ENCODE data around the gene PRPF40A.
A peak's percentile ranks its signal among the peaks of the same experiment; 100 is the strongest.
"Not testable (repeated sequence)": the region's sequence is repeated elsewhere in the genome, so short reads cannot be mapped to it uniquely, and the experiment has no call there.

PRPF40A gene

DNA sequence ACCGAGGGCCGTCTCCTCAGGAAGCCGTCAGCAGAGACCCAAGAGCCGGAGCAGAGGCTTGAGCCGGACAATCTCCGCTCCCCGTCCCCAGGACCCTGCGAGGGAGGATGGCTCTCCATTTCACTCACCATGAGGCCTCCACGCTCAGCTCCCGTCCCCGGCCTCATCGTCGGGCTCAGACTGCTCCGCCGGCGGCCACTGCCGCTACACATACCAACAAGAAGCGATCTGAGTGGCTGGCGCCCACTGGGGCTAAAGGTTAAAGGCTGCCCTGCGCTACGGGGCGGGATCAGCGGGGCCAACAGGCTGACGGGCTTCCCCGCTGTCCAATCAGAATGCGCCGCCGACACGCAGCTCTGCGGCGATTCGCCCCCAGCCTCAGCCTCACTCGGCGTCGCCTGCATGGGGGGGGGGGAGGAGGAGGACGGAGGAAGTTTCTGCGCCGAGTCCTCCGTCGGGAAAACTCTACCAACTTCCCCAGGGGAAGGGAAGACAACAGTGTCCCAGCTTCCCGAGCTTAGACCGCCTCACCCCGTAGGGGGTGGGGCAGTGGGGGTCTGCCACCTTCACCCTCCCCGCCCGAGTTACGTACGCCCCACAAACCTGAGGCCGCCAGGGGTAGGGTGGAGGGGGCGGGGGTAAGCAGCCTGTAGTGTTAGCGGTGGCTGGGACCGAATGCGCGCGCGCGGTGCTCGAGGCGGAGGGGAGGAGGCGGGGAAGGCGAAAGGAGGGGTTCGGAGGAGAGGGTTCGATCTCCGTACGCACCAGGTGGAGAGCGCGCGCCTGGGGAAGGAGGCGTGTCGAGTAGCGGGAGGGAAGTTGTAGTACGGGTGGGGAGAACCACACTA, at the start of gene PRPF40A:
PRPF40A (minus strand) TSS at position 234 of the 848 bp plus-strand sequence; CDS start at position 212, 22 bp downstream.
- DNase-seq (ENCODE audit: low spot score), result peak; percentile 99

- DNase-seq (ENCODE audit: low spot score), result no peak
Measured at GRCh38 chr2:152766928-152767327, 49.7 kb upstream of the PRPF40A start.

- no peak for DNase-seq (ENCODE audit: low spot score)
Measured at GRCh38 chr2:152763651-152764050, 46.4 kb upstream of the PRPF40A start.

- DNase-seq (ENCODE audit: low spot score), result not testable (repeated sequence)
Measured at GRCh38 chr2:152763208-152763607, 45.9 kb upstream of the PRPF40A start.

DNA sequence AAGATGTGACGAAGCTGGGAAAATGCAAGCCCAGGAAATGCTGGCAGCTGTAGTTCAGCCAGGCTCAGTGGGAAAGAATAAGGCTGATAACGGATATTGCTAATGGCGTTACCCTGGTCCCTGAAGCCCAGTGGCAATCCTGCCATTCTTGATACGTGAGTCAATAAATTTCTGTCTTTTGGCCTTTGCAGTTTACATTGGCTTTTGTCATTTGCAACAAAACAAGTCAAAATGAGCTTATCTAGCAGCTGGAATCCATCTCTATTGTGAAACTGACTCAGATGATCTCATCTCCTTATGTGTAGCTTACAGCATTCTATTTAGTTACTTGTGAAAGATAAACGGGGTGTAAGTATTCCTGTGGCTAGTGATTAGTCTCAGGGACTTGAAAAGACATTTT, 44.9 kb upstream of the PRPF40A start:
- no peak for DNase-seq (ENCODE audit: low spot score)

- DNase-seq (ENCODE audit: low spot score), result no peak
Measured at GRCh38 chr2:152761214-152761613, 44.0 kb upstream of the PRPF40A start.

DNA sequence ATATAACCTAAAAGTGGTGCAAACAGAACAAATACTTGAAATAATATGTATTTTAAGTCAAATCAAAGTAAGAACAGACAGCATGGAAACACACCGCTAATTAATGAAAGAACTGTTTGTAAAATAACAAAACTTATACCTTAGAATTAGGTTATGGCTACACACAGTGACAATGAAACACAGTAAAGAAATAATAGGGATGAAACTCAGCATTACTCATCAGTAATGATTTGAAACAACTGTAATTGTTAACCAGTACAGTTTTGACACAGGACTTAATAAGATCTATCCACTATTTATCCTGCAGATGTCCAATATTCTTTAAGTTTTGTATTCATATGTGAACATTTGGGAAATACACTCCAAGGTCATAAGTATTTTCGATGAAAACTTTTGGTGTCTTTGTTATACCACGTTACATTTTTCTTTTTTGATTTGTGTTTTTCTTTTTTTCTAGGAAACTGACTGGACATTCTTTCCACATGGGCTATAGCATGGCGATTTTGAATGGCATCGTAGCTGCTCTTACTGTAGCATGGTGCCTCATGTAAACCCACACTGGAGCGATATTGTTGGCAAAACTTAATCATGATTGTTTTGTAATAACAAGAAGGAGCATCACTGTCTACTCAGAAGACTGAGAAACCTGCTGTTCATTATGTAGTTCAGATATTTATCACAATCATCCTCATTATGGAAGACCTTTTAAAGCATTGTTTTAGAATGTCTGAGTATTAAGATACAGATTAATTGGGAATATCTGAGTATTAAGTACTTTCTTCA, 42.2 kb upstream of the PRPF40A start:
- DNase-seq (ENCODE audit: low spot score), result no peak

GRCh38 chr2:152755029-152755428, 37.8 kb upstream of the PRPF40A start:
- DNase-seq (ENCODE audit: low spot score), result no peak

DNA sequence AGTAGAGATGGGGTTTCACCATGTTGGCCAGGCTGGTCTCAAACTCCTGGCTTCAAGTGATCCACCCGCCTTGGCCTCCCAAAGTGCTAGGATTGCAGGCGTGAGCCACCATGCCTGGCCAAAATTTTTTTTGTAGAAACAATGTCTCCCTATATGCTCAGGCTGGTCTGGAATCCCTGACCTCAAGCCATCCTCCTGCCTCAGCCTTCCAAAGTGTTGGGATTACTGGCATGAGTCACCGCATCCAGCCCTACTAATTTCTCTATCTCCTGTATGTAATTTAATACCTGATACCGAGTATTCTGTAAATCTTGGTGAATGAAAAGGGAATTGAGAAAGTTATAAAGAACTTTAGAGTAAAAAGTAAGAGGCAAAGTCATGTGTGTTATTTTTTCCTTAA, 30.5 kb upstream of the PRPF40A start:
- DNase-seq (ENCODE audit: low spot score), result not testable (repeated sequence)

DNA sequence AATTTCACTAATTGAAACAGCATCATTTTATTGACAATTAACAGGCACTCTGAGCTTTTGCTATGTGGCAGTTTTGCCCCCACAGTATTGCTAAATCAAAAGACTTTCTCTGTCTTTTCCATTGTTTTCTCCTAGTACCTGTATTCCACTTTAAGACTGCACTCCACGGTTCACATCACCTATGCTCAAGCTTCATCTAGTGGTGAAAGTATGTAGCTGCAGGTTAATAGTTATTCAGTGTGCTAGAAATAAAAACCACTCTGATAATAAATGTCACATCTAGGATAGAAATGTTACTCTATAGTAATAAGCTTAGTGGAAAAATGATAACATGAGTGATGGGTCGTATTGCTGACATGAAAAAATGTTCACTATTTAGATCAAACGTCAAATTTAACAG, 25.7 kb upstream of the PRPF40A start:
- DNase-seq (ENCODE audit: low spot score), result peak; percentile 17

- DNase-seq (ENCODE audit: low spot score), result peak; percentile 70
Measured at GRCh38 chr2:152740743-152741328, 23.6 kb upstream of the PRPF40A start.

DNA sequence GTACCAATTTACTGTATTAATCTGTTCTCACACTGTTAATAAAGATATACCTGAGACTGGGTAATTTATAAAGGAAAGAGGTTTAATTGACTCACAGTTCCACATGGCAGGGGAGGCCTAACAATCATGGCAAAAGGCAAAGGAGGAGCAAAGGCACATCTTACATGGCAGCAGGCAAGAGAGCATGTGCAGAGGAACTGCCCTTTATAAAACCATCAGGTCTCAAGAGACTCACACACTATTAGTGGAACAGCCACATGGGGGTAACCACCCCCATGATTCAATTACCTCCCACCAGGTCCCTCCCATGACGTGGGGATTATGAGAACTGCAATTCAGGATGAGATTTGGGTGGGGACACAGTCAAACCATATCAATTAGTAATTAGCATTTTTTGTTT, 22.4 kb upstream of the PRPF40A start:
- not testable (repeated sequence) for DNase-seq (ENCODE audit: low spot score)

DNA sequence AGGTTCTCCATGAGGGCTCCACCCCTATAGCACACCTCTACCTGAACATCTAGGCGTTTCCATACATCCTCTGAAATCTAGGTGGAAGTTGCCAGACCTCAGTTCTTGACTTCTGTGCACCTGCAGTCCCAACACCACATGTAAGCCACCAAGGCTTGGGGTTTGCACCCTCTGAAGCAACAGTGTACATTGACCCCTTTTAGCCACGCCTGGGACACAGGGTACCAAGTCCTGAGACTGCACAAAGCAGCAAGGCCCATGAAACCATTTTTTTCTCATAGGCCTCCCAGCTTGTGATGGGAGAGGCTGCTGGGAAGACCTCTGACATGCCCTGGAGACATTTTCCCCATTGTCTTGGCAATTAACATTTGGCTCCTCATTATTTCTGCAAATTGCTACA, 21.2 kb upstream of the PRPF40A start:
- DNase-seq (ENCODE audit: low spot score), result no peak

DNA sequence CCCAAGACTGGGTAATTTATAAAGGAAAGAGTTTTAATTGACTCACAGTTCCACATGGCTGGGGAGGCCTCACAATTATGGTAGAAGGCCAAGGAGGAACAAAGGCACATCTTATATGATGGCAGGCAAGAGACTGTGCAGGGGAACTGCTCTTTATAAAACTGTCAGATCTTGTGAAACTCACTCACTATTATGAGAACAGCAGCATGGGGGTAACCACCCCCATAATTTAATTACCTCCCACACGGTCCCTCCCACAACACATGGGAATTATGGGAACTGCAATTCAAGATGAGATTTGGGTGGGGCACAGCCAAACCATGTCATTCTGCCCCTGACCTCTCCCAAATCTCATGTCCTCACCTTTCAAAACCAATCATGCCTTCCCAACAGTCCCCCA, 20.2 kb upstream of the PRPF40A start:
- not testable (repeated sequence) for DNase-seq (ENCODE audit: low spot score)

GRCh38 chr2:152730591-152731333, 13.5 kb upstream of the PRPF40A start:
- peak; percentile 72 for DNase-seq (ENCODE audit: low spot score)

GRCh38 chr2:152729844-152730243, 12.6 kb upstream of the PRPF40A start:
- DNase-seq (ENCODE audit: low spot score), result peak; percentile 43

DNA sequence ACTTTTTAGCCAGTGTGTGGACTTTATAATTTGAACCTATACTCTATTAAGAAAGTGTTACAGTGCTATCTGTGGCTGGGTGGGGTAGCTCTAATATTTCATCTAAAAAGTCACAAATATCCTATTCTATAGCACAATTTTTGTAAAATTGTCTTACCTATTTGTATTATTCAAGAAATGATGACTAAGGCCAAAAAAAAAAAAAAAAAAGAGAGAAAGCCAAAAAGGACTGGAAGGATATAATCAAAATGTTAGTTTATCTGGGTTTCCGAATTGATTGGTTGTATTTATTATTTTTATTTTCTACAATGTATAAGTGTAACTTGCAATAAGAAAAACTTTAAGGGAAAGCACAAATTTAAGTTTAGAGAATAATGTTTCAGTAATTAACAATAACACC, 6.7 kb upstream of the PRPF40A start:
- no peak for DNase-seq (ENCODE audit: low spot score)

DNA sequence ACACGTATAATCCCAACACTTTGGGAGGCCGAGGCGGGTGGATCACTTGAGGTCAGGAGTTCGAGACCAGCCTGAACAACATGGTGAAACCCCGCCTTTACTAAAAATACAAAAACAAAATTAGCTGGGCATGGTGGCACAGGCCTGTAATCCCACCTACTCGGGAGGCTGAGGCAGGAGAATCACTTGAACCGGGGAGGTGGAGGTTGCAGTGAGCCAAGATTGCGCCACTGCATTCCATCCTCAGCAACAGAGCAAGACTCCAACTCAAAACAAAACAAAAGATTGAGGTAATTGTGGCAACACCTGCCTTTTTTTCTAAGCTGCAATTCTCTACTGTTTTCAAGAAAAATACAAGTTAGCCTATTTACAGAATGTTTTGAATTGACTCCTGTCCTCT, 5.4 kb upstream of the PRPF40A start:
- DNase-seq (ENCODE audit: low spot score), result not testable (repeated sequence)

DNA sequence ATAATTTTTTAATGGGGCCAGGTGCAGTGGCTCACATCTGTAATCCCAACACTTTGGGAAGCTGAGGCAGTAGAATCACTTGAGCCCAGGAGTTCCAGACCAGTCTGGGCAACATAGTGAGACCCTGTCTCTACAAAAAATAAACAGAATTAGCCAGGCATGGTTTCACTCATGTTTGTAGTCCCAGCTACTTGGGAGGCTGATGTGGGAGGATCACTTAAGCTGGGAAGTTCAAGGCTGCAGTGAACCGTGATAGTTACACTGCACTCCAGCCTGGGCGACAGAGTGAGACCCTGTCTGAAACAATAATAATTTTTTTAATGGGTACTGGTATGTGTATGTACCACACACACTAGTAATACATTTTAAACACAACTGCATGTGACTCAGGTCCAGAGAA, 3.5 kb upstream of the PRPF40A start:
- DNase-seq (ENCODE audit: low spot score), result no peak

DNA sequence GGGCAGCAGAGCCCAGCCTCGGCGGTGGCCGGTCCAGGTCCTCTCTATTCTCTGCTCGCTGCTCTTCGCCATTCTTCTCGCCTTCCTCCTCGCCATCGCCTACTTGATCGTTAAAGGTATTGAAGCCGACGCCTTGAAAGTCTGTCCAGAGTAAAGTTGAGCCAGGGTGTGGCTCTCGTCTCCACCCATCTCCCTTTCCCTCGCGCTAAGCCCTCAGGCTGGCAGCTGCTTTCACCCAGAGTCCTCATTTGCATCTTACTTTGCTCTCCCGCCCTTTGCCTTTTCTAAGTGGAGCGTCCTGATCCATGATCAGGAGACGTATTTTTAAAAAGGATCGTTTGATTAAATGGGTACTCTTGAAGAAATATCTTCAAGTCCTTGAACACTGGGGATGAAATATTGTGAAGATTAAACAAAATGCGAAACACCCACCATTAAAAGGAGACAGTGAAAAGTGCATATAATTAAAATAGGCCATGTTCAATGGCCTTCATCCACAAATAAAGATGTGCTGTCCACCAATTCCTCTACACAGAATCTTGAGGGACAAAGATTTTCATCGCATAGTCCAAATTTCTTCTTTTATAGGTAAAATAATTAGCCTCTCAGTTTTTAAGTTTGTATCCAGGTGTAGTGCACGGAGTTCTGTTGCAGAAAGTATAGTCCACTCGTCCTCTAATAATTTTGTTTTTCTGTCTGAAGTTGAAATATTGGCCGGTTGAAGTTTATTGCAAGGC, 1.8 kb upstream of the PRPF40A start:
- peak; percentile 12 for DNase-seq (ENCODE audit: low spot score)

Data from CD4-positive, alpha-beta T cell treated with Interleukin-2 at 100 ng/mL for 4 hours (primary cell).